IgD-negative memory B cell (primary cell): ENCODE data around the gene PPA1. TPM values are rescaled to one million over a fixed set of nuclear protein-coding genes. Genes with fewer than 3 reads are reported as not detected.

Source experiments
- H3K27ac Mint-ChIP-seq, 3 donors: one replicate each; pipeline ENCODE4 v1.8.0; 2020 to 2022; ENCODE audit warnings: mild to moderate bottlenecking in 3 of 3, mixed read lengths in 3 of 3, moderate library complexity in 1 of 3
- H3K27me3 Mint-ChIP-seq: one replicate; pipeline ENCODE4 v1.8.0; 2021; ENCODE audit warnings: mixed read lengths
- H3K36me3 Mint-ChIP-seq: one replicate; pipeline ENCODE4 v1.8.0; 2020; ENCODE audit warnings: mild to moderate bottlenecking, mixed read lengths
- H3K4me1 Mint-ChIP-seq, 3 donors: one replicate each; pipeline ENCODE4 v1.8.0; 2020 to 2022; ENCODE audit warnings: mixed read lengths in 3 of 3, mild to moderate bottlenecking in 1 of 3
- H3K4me3 Mint-ChIP-seq, 4 donors: one replicate each; pipeline ENCODE4 v1.8.0; 2020 to 2022; ENCODE audit warnings: mild to moderate bottlenecking in 4 of 4, mixed read lengths in 4 of 4, moderate library complexity in 3 of 4
- H3K9me3 Mint-ChIP-seq, 3 donors: one replicate each; pipeline ENCODE4 v1.8.0; 2020 to 2021; ENCODE audit warnings: mixed read lengths in 3 of 3, mild to moderate bottlenecking in 1 of 3
- polyA plus RNA-seq: library from polyadenylated mRNA; unstranded; fragments of 300-500 nt; fragmentation: Illumina TruSeq; gene quantifications from one replicate; pipeline ENCODE4 v1.2.3, GENCODE V29; 2021

The PPA1 gene
- polyA plus RNA-seq, 1 donor from 2014 or later: 76.4 TPM

GRCh38 chr10:70158113-70158512, 75.1 kb downstream of the PPA1 start:
- Mint-ChIP-seq H3K4me3 (peak overlapping the region in 1 of 4 donors; percentile 17), H3K4me1 (peaks cover 7 to 18% (median 17%) of the 10 kb centered on the region in 3 donors), H3K27me3 (no peaks in the 10 kb centered on the region), H3K9me3 (no peaks in the 10 kb centered on the region), H3K27ac (no peak overlapping the region), H3K36me3 (peaks cover 8% of the 10 kb centered on the region)

DNA sequence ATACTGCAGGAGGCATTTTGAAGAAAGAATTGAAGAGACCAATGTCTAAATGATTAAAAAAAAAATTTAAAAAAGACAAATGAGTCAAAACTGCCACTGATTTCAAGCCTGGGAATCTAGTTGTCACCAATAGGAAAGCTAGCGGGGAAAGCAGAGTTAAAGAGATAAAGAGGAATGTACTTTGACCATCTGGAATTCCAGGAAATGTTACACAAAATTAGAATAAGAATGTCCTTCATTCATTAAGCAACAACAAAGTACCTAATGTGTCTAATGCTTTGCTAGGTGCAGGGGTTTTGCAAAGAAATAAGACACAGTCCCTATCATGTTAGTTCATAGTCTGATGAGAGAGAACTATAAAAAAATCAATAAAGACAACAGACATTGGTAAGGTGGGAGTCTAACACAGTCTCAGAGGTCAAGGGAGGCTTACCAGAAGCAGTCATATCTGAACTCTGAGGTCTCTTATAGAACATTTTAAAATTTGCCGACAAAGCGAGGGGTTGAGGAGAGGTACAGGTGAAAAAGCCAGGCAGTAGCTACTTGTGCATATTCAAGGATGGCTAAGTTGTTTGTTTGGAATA, 77.9 kb downstream of the PPA1 start:
- peaks cover 8% of the 10 kb centered on the region for H3K36me3 Mint-ChIP-seq
- no peak overlapping the region for H3K27ac Mint-ChIP-seq
- H3K9me3 Mint-ChIP-seq: no peaks in the 10 kb centered on the region

More for the DNA sequence above, 77.9 kb downstream of the PPA1 start:
- Mint-ChIP-seq H3K4me1 (peaks cover 0 to 4% (median 2%) of the 10 kb centered on the region in 3 donors), H3K4me3 (no peak overlapping the region), H3K27me3 (no peaks in the 10 kb centered on the region)

Other genes with a start within 250 kb of the PPA1 start
- not detected for gene MACROH2A2, start 180.6 kb downstream of the PPA1 start, polyA plus RNA-seq
- 4.0 TPM for gene AIFM2, start 100.6 kb downstream of the PPA1 start, polyA plus RNA-seq
- 21.0 TPM for gene TYSND1, start 86.7 kb downstream of the PPA1 start, polyA plus RNA-seq
- gene SAR1A, start 62.9 kb downstream of the PPA1 start, polyA plus RNA-seq: 7.2 TPM
- not detected for gene NPFFR1, start 50.6 kb upstream of the PPA1 start, polyA plus RNA-seq
- 1.9 TPM for gene LRRC20, start 149.2 kb upstream of the PPA1 start, polyA plus RNA-seq
- 39.6 TPM for gene EIF4EBP2, start 170.7 kb upstream of the PPA1 start, polyA plus RNA-seq
- gene NODAL, start 208.3 kb upstream of the PPA1 start, polyA plus RNA-seq: not detected
- gene PALD1, start 245.3 kb upstream of the PPA1 start, polyA plus RNA-seq: 0.08 TPM